ENCODE data around the gene NIPAL4. TPM values are rescaled to one million over a fixed set of nuclear protein-coding genes. Genes with fewer than 3 reads are reported as not detected.

The NIPAL4 gene
- total and polyA plus RNA-seq, 8 donors: 0.07 TPM; not detected in 7

- H3K9me3 ChIP-seq: no peaks in the 10 kb centered on the region
- DNase-seq: no peak
- 70 to 85% methylated on average over 7 of the region's 7 CpGs for WGBS, 2 donors
- no peak for TF ChIP-seq CTCF (IDR thresholded peaks at IDR 0.05)
- no peaks in the 10 kb centered on the region for H3K36me3 ChIP-seq
- intact Hi-C loops (cut with DNase I): no loop called here
- no peak overlapping the region for H3K27ac ChIP-seq
- peaks cover 0 to 3% (median 2%) of the 10 kb centered on the region in 3 donors for H3K4me1 ChIP-seq
- FAIRE-seq: no peak
- no peaks in the 10 kb centered on the region for H3K27me3 ChIP-seq
- ATAC-seq: no peak
- H3K4me3 ChIP-seq: no peak overlapping the region
These were observed 5.0 kb upstream of the NIPAL4 start for GRCh38 chr5:157455057-157455456.

GRCh38 chr5:157456301-157456700 lies 3.7 kb upstream of the NIPAL4 start:
- DNase-seq: no peak
- H3K4me1 ChIP-seq: peaks cover 0 to 5% (median 4%) of the 10 kb centered on the region in 3 donors
- H3K27ac ChIP-seq: no peak overlapping the region
- no peak for ATAC-seq
- H3K4me3 ChIP-seq: no peak overlapping the region
- no peaks in the 10 kb centered on the region for H3K9me3 ChIP-seq
- H3K27me3 ChIP-seq: peaks cover 0 to 4% (median 0%) of the 10 kb centered on the region in 4 donors
- no peak for TF ChIP-seq CTCF (IDR thresholded peaks at IDR 0.05)
- intact Hi-C loops (cut with DNase I): no loop called here
- 85 to 90% methylated on average over 5 of the region's 5 CpGs for WGBS, 2 donors
- H3K36me3 ChIP-seq: no peaks in the 10 kb centered on the region
- FAIRE-seq: no peak

- peaks cover 0 to 5% (median 4%) of the 10 kb centered on the region in 3 donors for H3K4me1 ChIP-seq
- DNase-seq (no peak), FAIRE-seq (no peak), ATAC-seq (no peak)
- no peaks in the 10 kb centered on the region for H3K9me3 ChIP-seq
- peaks cover 0 to 4% (median 0%) of the 10 kb centered on the region in 4 donors for H3K27me3 ChIP-seq
- intact Hi-C loops (cut with DNase I): no loop called here
- no peaks in the 10 kb centered on the region for H3K36me3 ChIP-seq
- 72 to 86% methylated on average over 5 of the region's 5 CpGs for WGBS, 2 donors
- no peak overlapping the region for H3K27ac ChIP-seq
- no peak overlapping the region for H3K4me3 ChIP-seq
- no peak for TF ChIP-seq CTCF (IDR thresholded peaks at IDR 0.05)
These were observed 2.6 kb upstream of the NIPAL4 start for GRCh38 chr5:157457391-157457790.

- H3K27me3 ChIP-seq: peaks cover 0 to 4% (median 0%) of the 10 kb centered on the region in 4 donors
- H3K4me3 ChIP-seq: no peak overlapping the region
- intact Hi-C loops (cut with DNase I): no loop called here
- ATAC-seq (no peak), FAIRE-seq (no peak), DNase-seq (no peak)
- H3K36me3 ChIP-seq: no peaks in the 10 kb centered on the region
- H3K9me3 ChIP-seq: no peaks in the 10 kb centered on the region
- no peak for TF ChIP-seq CTCF (IDR thresholded peaks at IDR 0.05)
- 64 to 72% methylated on average over 5 of the region's 5 CpGs for WGBS, 2 donors
- H3K27ac ChIP-seq: no peak overlapping the region
- peaks cover 0 to 5% (median 4%) of the 10 kb centered on the region in 3 donors for H3K4me1 ChIP-seq
These were observed 1.2 kb upstream of the NIPAL4 start for GRCh38 chr5:157458835-157459234.

GRCh38 chr5:157460921-157461792 lies 1.1 kb downstream of the NIPAL4 start:
- 60 to 65% methylated on average over 4 of the region's 4 CpGs for WGBS, 2 donors
- Histone ChIP-seq H3K36me3 (no peaks in the 10 kb centered on the region), H3K27ac (no peak overlapping the region), H3K4me1 (peaks cover 0 to 5% (median 4%) of the 10 kb centered on the region in 3 donors), H3K9me3 (no peaks in the 10 kb centered on the region), H3K4me3 (no peak overlapping the region), H3K27me3 (peaks cover 0 to 4% (median 0%) of the 10 kb centered on the region in 4 donors)
- DNase-seq (no peak), FAIRE-seq (no peak), ATAC-seq (no peak)
- intact Hi-C loops (cut with DNase I): no loop called here
- TF ChIP-seq CTCF (IDR thresholded peaks at IDR 0.05): no peak
